DMS114 treated with DMSO at 0.1 percent for 48 hours (cell line): ENCODE data around the gene NCOA6.

Source experiments
- DNase-seq: peaks from one replicate; lab custom pipeline; 2025; ENCODE audit not compliant: unreplicated experiment; lab: John Stamatoyannopoulos, UW

Gene NCOA6

GRCh38 chr20:34825530-34826362 is at the start of gene NCOA6:
Gene NCOA6, minus strand, starts transcription at chr20:34825651. Its CDS starts 43,296 bp downstream, at chr20:34782355.
- DNase-seq = peak; percentile 21

- peak; percentile 82 for DNase-seq
Measured at GRCh38 chr20:34874094-34874654, 48.7 kb upstream of the NCOA6 start.

GRCh38 chr20:34873583-34874093 is 48.2 kb upstream of the NCOA6 start:
- no peak for DNase-seq

- DNase-seq = peak; percentile 35
Measured at GRCh38 chr20:34872622-34873224, 47.3 kb upstream of the NCOA6 start, which contains the start of gene GGT7. Gene GGT7, minus strand, starts transcription at chr20:34872856. Its CDS starts 41 bp downstream, at chr20:34872815.

GRCh38 chr20:34871966-34872621 is 46.6 kb upstream of the NCOA6 start:
- no peak for DNase-seq

- DNase-seq = no peak
Measured at GRCh38 chr20:34871320-34871926, 46.0 kb upstream of the NCOA6 start.

GRCh38 chr20:34864216-34864615 is 38.8 kb upstream of the NCOA6 start:
- DNase-seq = no peak

- no peak for DNase-seq
Measured at GRCh38 chr20:34863421-34863965, 38.0 kb upstream of the NCOA6 start.

- no peak for DNase-seq
Measured at GRCh38 chr20:34862724-34863123, 37.3 kb upstream of the NCOA6 start.

GRCh38 chr20:34861386-34862084 is 36.1 kb upstream of the NCOA6 start:
- DNase-seq = no peak

- DNase-seq = no peak
Measured at GRCh38 chr20:34859826-34860545, 34.5 kb upstream of the NCOA6 start.

- no peak for DNase-seq
Measured at GRCh38 chr20:34859367-34859766, 33.9 kb upstream of the NCOA6 start.

- no peak for DNase-seq
Measured at GRCh38 chr20:34852298-34852697, 26.8 kb upstream of the NCOA6 start.

GRCh38 chr20:34850969-34851368 is 25.5 kb upstream of the NCOA6 start:
- no peak for DNase-seq

GRCh38 chr20:34849778-34850177 is 24.3 kb upstream of the NCOA6 start:
- DNase-seq = no peak

- DNase-seq = no peak
Measured at GRCh38 chr20:34848597-34848996, 23.1 kb upstream of the NCOA6 start.

- no peak for DNase-seq
Measured at GRCh38 chr20:34843421-34843820, 18.0 kb upstream of the NCOA6 start.

GRCh38 chr20:34842143-34842542 is 16.7 kb upstream of the NCOA6 start:
- no peak for DNase-seq

GRCh38 chr20:34834459-34834893 is 9.0 kb upstream of the NCOA6 start:
- peak; percentile 20 for DNase-seq
